ENCODE data around the gene SCAMP5. TPM values are rescaled to one million over a fixed set of nuclear protein-coding genes. Genes with fewer than 3 reads are reported as not detected.

SCAMP5 gene
- total and polyA plus RNA-seq, 2 of the 4 experiments (the other 2 are of a cell fraction): 0.36 to 1.6 TPM

- intact Hi-C loops (cut with micrococcal nuclease): no loop called here
- Histone ChIP-seq H3K27me3 (ENCODE audit: control insufficient read depth, insufficient read depth, low read length) (peaks cover 11% of the 10 kb centered on the region), H2BK20ac (ENCODE audit: low read depth, low read length) (no peak overlapping the region), H4K8ac (ENCODE audit: low read depth in 2 of 2, low read length in 2 of 2) (no peak overlapping the region), H3K4me2 (ENCODE audit: low read depth, low read length) (no peak overlapping the region), H2BK15ac (ENCODE audit: low read depth, low read length) (no peak overlapping the region), H3K14ac (replicated peaks; ENCODE audit: low read depth, low read length) (no peak overlapping the region), H2BK120ac (ENCODE audit: low read depth, low read length) (no peak overlapping the region), H2BK5ac (ENCODE audit: low read depth, low read length, poor library complexity, severe bottlenecking) (no peak overlapping the region), H3K18ac (ENCODE audit: low read depth, low read length) (no peak overlapping the region), H3K9ac (ENCODE audit: low read depth, low read length) (no peak overlapping the region), H3K36me3 (ENCODE audit: control insufficient read depth, insufficient read depth, low read length) (no peaks in the 10 kb centered on the region), H2AFZ (replicated peaks; ENCODE audit: low read length, poor library complexity) (no peak overlapping the region), H3K9me3 (ENCODE audit: control insufficient read depth, insufficient read depth, low read length) (no peaks in the 10 kb centered on the region), H3K9me1 (ENCODE audit: insufficient read depth, low read length) (no peaks in the 10 kb centered on the region), H2AK9ac (replicated peaks; ENCODE audit: low read depth, low read length, poor library complexity) (no peak overlapping the region), H3K27ac (ENCODE audit: insufficient read depth, low read length) (no peak overlapping the region), H3K4ac (ENCODE audit: low read depth, low read length) (no peak overlapping the region), H3K56ac (ENCODE audit: extremely low read depth, insufficient read depth, low read length) (no peak overlapping the region), H4K20me1 (ENCODE audit: insufficient read depth, low read length) (no peaks in the 10 kb centered on the region), H4K5ac (ENCODE audit: low read depth, low read length) (no peak overlapping the region), H4K91ac (ENCODE audit: insufficient read depth, low read depth, low read length) (no peak overlapping the region), H3K4me1 (ENCODE audit: control insufficient read depth, insufficient read depth, low read length) (peaks cover 2% of the 10 kb centered on the region; the same call in 1 of the 2 replicates), H3K79me1 (ENCODE audit: low read depth in 1 of 2, low read length in 2 of 2) (no peaks in the 10 kb centered on the region), H3K23ac (ENCODE audit: low read depth, low read length) (no peak overlapping the region), H3K4me3 (ENCODE audit: insufficient read depth, low read depth, low read length) (no peak overlapping the region), H2AK5ac (ENCODE audit: low read depth, low read length) (no peak overlapping the region)
- in situ Hi-C loops (cut with MboI; ENCODE audit: low sequenced_read_pairs): no loop called here
- BruUV-seq (replicated peaks): no TSS peak
- dilution Hi-C loops (cut with HindIII; ENCODE audit: low sequenced_read_pairs, unreplicated experiment): no loop called here
- ChIA-PET POLR2A (ENCODE audit: unreplicated experiment) (interaction anchor here (0.6 kb wide), 1 partner anchor 224 kb away, joined by 3 read pairs; the partner anchor contains the start of gene C15orf39), CTCF (no interaction called here)
- no CpG with 5 or more reads among the region's 4 CpGs for WGBS, 2 experiments (ENCODE audit: extremely low coverage in 2 of 2, insufficient read length in 1 of 2)
- ATAC-seq (ENCODE audit: low read depth): no peak
- DNase-seq: no peak
- TF ChIP-seq POLR2A (IDR thresholded peaks at IDR 0.05; ENCODE audit: low read depth, low read length) (no peak), CTCF (conservative IDR thresholded peaks at IDR 0.05; ENCODE audit: low read depth, low read length) (no peak), RCOR1 (IDR thresholded peaks at IDR 0.05; ENCODE audit: insufficient replicate concordance, low read length) (no peak), MAFK (IDR thresholded peaks at IDR 0.05; ENCODE audit: low read depth, low read length) (no peak), BHLHE40 (IDR thresholded peaks at IDR 0.05; ENCODE audit: low read depth, low read length) (no peak), RFX5 (IDR thresholded peaks at IDR 0.05; ENCODE audit: low read depth, low read length) (no peak), NFE2L2 (IDR thresholded peaks at IDR 0.05; ENCODE audit: low read depth, low read length) (no peak), CHD1 (IDR thresholded peaks at IDR 0.05; ENCODE audit: low read depth, low read length) (no peak), MAZ (IDR thresholded peaks at IDR 0.05; ENCODE audit: borderline replicate concordance, low read depth, low read length) (no peak), USF2 (IDR thresholded peaks at IDR 0.05; ENCODE audit: low read depth, low read length) (no peak), ELK1 (IDR thresholded peaks at IDR 0.05; ENCODE audit: borderline replicate concordance, low read depth, low read length) (no peak), CEBPB (IDR thresholded peaks at IDR 0.05; ENCODE audit: low read depth, low read length) (no peak), FOS (IDR thresholded peaks at IDR 0.05; ENCODE audit: low read depth, low read length) (no peak), SMC3 (IDR thresholded peaks at IDR 0.05; ENCODE audit: low read depth, low read length) (no peak), MXI1 (IDR thresholded peaks at IDR 0.05; ENCODE audit: borderline replicate concordance, low read depth, low read length) (no peak)
These were observed 17.8 kb upstream of the SCAMP5 start for GRCh38 chr15:74977599-74977998.
